BLaER1 treated with 17β-estradiol and CSF1 and Interleukin-3, amounts not matched to agents 10 nM and 100 nM (cell line): Measurements from ENCODE around the gene CGB1.
"Not testable (repeated sequence)": the region's sequence is repeated elsewhere in the genome, so short reads cannot be mapped to it uniquely, and the experiment has no call there.

Source experiments
- H3K27ac ChIP-seq, 11 experiments: shearing (Covaris generic); formaldehyde crosslinking; 2 replicates each; pipeline ENCODE4 v1.8.1; 2022
- H3K27me3 ChIP-seq, 11 experiments: shearing (Covaris generic); formaldehyde crosslinking; 2 replicates each; pipeline ENCODE4 v1.8.1; 2022
- H3K36me3 ChIP-seq, 11 experiments: shearing (Covaris generic); formaldehyde crosslinking; 2 replicates each; pipeline ENCODE4 v1.8.1; 2022
- H3K4me1 ChIP-seq, 10 experiments: shearing (Covaris generic); formaldehyde crosslinking; 2 replicates each; pipeline ENCODE4 v1.8.1; 2022
- H3K4me2 ChIP-seq, 11 experiments: shearing (Covaris generic); formaldehyde crosslinking; 2 replicates each; pipeline ENCODE4 v1.8.1; 2022
- H3K4me3 ChIP-seq, 10 experiments: shearing (Covaris generic); formaldehyde crosslinking; 2 replicates each; pipeline ENCODE4 v1.8.1; 2022
- H3K9ac ChIP-seq, 11 experiments: shearing (Covaris generic); formaldehyde crosslinking; 2 replicates each; pipeline ENCODE4 v1.8.1; 2022
- H3K9me3 ChIP-seq, 11 experiments: shearing (Covaris generic); formaldehyde crosslinking; replicated peaks in 1 of 11; 2 replicates each; pipeline ENCODE4 v1.8.1; 2022
- H4K20me1 ChIP-seq, 11 experiments: shearing (Covaris generic); formaldehyde crosslinking; 2 replicates each; pipeline ENCODE4 v1.8.1; 2022
- Cebpa-rat ChIP-seq, 11 experiments: shearing (Covaris generic); IDR thresholded peaks; 2 replicates each; pipeline ENCODE4 v1.8.1; 2022

Gene CGB1

GRCh38 chr19:49064029-49064629 lies 27.4 kb upstream of the CGB1 start:
- H3K4me1 ChIP-seq: peaks cover 0 to 8% (median 2%) of the 10 kb centered on the region in 10 experiments; a peak in 10 of 20 replicates
- peak overlapping the region in 8 of 11 experiments; percentile 11 to 52 (median 32); a peak in 8 of 22 replicates for H3K4me2 ChIP-seq
- no peak overlapping the region for H3K27ac ChIP-seq
- no peak overlapping the region for H3K9ac ChIP-seq
- H3K9me3 ChIP-seq: no peaks in the 10 kb centered on the region
- H3K36me3 ChIP-seq: no peaks in the 10 kb centered on the region
- peaks cover 90 to 100% (median 98%) of the 10 kb centered on the region in 11 experiments for H3K27me3 ChIP-seq
- no peak for TF ChIP-seq Cebpa-rat (IDR thresholded peaks at IDR 0.05)
- H3K4me3 ChIP-seq: peak overlapping the region in 1 of 10 experiments; percentile 38; a peak in 1 of 20 replicates
- peaks cover 0 to 17% (median 0%) of the 10 kb centered on the region in 11 experiments; a peak in 6 of 22 replicates for H4K20me1 ChIP-seq

- H4K20me1 ChIP-seq: peaks cover 0 to 34% (median 0%) of the 10 kb centered on the region in 11 experiments; a peak in 7 of 22 replicates
- peaks cover 100% of the 10 kb centered on the region in 11 experiments for H3K27me3 ChIP-seq
- no peak overlapping the region for H3K9ac ChIP-seq
- peaks cover 14 to 30% (median 21%) of the 10 kb centered on the region in 10 experiments for H3K4me1 ChIP-seq
- no peak overlapping the region for H3K27ac ChIP-seq
- peak overlapping the region in 1 of 11 experiments; percentile 35; a peak in 1 of 22 replicates for H3K4me2 ChIP-seq
- no peak overlapping the region for H3K4me3 ChIP-seq
- no peak for TF ChIP-seq Cebpa-rat (IDR thresholded peaks at IDR 0.05)
- no peaks in the 10 kb centered on the region for H3K36me3 ChIP-seq
- H3K9me3 ChIP-seq: no peaks in the 10 kb centered on the region
Measured at GRCh38 chr19:49061445-49061844, 24.8 kb upstream of the CGB1 start.

DNA sequence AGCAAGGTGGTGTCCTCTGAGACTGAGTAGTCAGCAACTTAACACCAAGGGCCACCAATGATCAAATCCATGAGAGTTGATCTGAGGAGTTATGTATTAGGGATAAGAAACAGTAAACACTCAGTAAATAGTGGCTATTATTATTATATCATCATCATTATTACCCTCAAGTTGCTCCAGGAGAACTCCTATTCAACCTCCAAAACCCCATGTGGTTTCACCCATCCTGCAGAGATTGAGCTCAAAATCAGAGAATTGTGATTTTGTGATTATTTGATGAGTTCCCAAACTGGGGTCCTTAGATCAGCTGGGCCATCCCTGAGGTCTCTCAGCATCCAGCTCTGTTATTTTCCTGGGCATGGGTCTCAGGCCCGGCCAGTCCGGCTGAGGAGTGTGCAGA lies 24.3 kb upstream of the CGB1 start:
- H4K20me1 ChIP-seq: peaks cover 0 to 34% (median 0%) of the 10 kb centered on the region in 11 experiments; a peak in 7 of 22 replicates
- H3K4me2 ChIP-seq: no peak overlapping the region
- H3K4me1 ChIP-seq: peaks cover 19 to 35% (median 26%) of the 10 kb centered on the region in 10 experiments
- H3K27me3 ChIP-seq: peaks cover 100% of the 10 kb centered on the region in 11 experiments
- no peak for TF ChIP-seq Cebpa-rat (IDR thresholded peaks at IDR 0.05)
- H3K27ac ChIP-seq: no peak overlapping the region
- H3K4me3 ChIP-seq: no peak overlapping the region
- H3K9me3 ChIP-seq: no peaks in the 10 kb centered on the region
- no peak overlapping the region for H3K9ac ChIP-seq
- no peaks in the 10 kb centered on the region for H3K36me3 ChIP-seq

- Histone ChIP-seq H3K4me2 (peak overlapping the region in 8 of 11 experiments; percentile 3 to 61 (median 34); a peak in 12 of 22 replicates), H3K36me3 (no peaks in the 10 kb centered on the region), H3K4me1 (peaks cover 19 to 33% (median 27%) of the 10 kb centered on the region in 10 experiments), H3K27ac (no peak overlapping the region), H3K9ac (no peak overlapping the region), H3K27me3 (peaks cover 89 to 94% (median 92%) of the 10 kb centered on the region in 11 experiments), H3K4me3 (no peak overlapping the region), H4K20me1 (peaks cover 0 to 32% (median 0%) of the 10 kb centered on the region in 11 experiments; a peak in 7 of 22 replicates), H3K9me3 (no peaks in the 10 kb centered on the region)
- no peak for TF ChIP-seq Cebpa-rat (IDR thresholded peaks at IDR 0.05)
Measured at GRCh38 chr19:49059053-49059452, 22.4 kb upstream of the CGB1 start.

DNA sequence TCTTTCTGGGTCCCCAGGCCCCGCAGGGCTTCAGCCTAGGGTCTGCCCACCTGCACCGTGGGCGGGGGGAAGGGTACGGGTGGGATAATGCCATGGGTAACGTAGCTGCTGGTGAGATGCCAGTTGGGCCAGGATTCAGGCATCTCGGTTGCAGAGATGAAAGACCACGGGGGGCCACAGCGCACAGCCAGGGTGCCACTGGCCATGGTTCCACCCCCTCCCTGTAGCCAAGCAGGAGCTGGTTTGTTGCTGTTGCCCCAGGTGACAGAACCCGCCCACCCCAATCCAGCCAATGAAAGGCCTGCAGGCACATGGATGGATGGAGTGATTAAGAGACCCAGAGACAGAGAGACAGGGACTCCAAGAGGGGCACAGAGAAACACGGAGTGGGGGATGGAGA lies 21.9 kb upstream of the CGB1 start:
- Histone ChIP-seq H3K4me1 (peaks cover 19 to 33% (median 27%) of the 10 kb centered on the region in 10 experiments), H3K4me3 (no peak overlapping the region), H3K27ac (no peak overlapping the region), H3K9ac (no peak overlapping the region), H4K20me1 (peaks cover 0 to 32% (median 0%) of the 10 kb centered on the region in 11 experiments; a peak in 6 of 22 replicates), H3K27me3 (peaks cover 84 to 89% (median 88%) of the 10 kb centered on the region in 11 experiments), H3K9me3 (no peaks in the 10 kb centered on the region), H3K36me3 (no peaks in the 10 kb centered on the region), H3K4me2 (peak overlapping the region in 8 of 11 experiments; percentile 3 to 61 (median 34); a peak in 11 of 22 replicates)
- no peak for TF ChIP-seq Cebpa-rat (IDR thresholded peaks at IDR 0.05)

GRCh38 chr19:49057636-49058234 lies 21.0 kb upstream of the CGB1 start, which contains the start of gene CGB7:
TSS of gene CGB7 (minus strand) at chr19:49057749. CDS start at chr19:49055375, 2,374 bp downstream.
- Histone ChIP-seq H3K4me1 (peaks cover 19 to 33% (median 27%) of the 10 kb centered on the region in 10 experiments), H3K27ac (no peak within 1 kb of the TSS), H3K9ac (peak within 1 kb of the TSS in 2 of 11 experiments; percentile 44 to 57; a peak in 5 of 22 replicates), H4K20me1 (peaks cover 0 to 32% (median 0%) of the 10 kb centered on the region in 11 experiments; a peak in 6 of 22 replicates), H3K4me2 (peak within 1 kb of the TSS; percentile 63 to 88 (median 82)), H3K36me3 (no peaks in the 10 kb centered on the region), H3K27me3 (peaks cover 76 to 81% (median 79%) of the 10 kb centered on the region in 11 experiments), H3K4me3 (peak within 1 kb of the TSS; percentile 33 to 63 (median 50); a peak in 17 of 20 replicates), H3K9me3 (no peaks in the 10 kb centered on the region)
- TF ChIP-seq Cebpa-rat (IDR thresholded peaks at IDR 0.05): no peak

- Histone ChIP-seq H3K9ac (peak overlapping the region in 1 of 11 experiments; percentile 44; a peak in 1 of 22 replicates), H3K4me2 (peak overlapping the region; percentile 63 to 88 (median 82)), H3K4me1 (peaks cover 19 to 33% (median 27%) of the 10 kb centered on the region in 10 experiments), H4K20me1 (peaks cover 0 to 32% (median 0%) of the 10 kb centered on the region in 11 experiments; a peak in 6 of 22 replicates), H3K27me3 (peaks cover 69 to 74% (median 72%) of the 10 kb centered on the region in 11 experiments), H3K4me3 (peak overlapping the region in 9 of 10 experiments; percentile 33 to 63 (median 51); a peak in 16 of 20 replicates)
- not testable (repeated sequence) for H3K9me3 ChIP-seq, H3K27ac ChIP-seq, H3K36me3 ChIP-seq
Measured at GRCh38 chr19:49056902-49057596, 20.4 kb upstream of the CGB1 start.

GRCh38 chr19:49056101-49056901 lies 19.6 kb upstream of the CGB1 start:
- H3K9ac ChIP-seq: peak overlapping the region in 7 of 11 experiments; percentile 5 to 57 (median 46); a peak in 8 of 22 replicates
- H4K20me1 ChIP-seq: peaks cover 0 to 32% (median 0%) of the 10 kb centered on the region in 11 experiments; a peak in 6 of 22 replicates
- H3K9me3 ChIP-seq: no peaks in the 10 kb centered on the region
- peaks cover 19 to 33% (median 27%) of the 10 kb centered on the region in 10 experiments for H3K4me1 ChIP-seq
- H3K27me3 ChIP-seq: peaks cover 61 to 66% (median 65%) of the 10 kb centered on the region in 11 experiments
- H3K36me3 ChIP-seq: no peaks in the 10 kb centered on the region
- H3K4me2 ChIP-seq: peak overlapping the region; percentile 63 to 88 (median 82)
- peak overlapping the region; percentile 33 to 63 (median 50); a peak in 18 of 20 replicates for H3K4me3 ChIP-seq
- H3K27ac ChIP-seq: no peak overlapping the region
- no peak for TF ChIP-seq Cebpa-rat (IDR thresholded peaks at IDR 0.05)

DNA sequence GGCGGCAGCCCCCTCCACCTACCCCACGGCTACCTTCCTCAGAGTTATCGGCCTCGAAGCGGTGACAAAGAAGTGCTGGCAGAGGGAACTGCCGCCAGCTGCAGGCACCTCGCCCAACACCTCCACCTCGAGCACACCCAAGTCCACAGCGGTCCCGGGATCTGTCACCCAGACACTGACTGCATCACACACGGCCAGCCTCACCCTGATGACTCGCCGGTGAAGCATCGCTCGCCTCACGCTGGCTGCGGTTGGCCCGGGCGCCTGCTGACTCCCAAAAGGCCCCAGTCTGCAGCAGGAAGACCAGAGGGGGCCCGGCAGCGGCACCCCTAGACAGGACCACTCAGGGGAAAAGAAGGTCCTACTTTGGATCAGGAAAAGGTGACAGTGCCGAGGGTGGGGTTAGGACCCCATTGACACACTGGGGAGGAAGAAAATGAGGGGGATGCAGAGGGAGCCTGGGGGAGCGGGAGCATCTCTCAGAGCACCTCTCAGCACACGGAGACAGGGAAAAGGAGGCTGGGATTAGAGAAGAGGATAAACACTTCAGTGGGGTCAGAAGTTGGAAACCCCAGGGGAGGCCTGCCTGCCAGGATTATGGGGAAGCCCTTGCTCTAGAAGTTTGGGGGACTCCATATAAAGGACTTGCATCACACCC lies 13.8 kb upstream of the CGB1 start:
- not testable (repeated sequence) for H3K36me3 ChIP-seq, H3K4me2 ChIP-seq, H4K20me1 ChIP-seq, H3K4me3 ChIP-seq, H3K9me3 ChIP-seq, H3K27ac ChIP-seq, H3K9ac ChIP-seq, H3K4me1 ChIP-seq
- H3K27me3 ChIP-seq: peaks cover 3 to 12% (median 7%) of the 10 kb centered on the region in 11 experiments

- H3K27me3 ChIP-seq, H4K20me1 ChIP-seq, H3K27ac ChIP-seq, H3K4me1 ChIP-seq, H3K9me3 ChIP-seq, H3K9ac ChIP-seq, H3K36me3 ChIP-seq, H3K4me3 ChIP-seq, H3K4me2 ChIP-seq: not testable (repeated sequence)
Measured at GRCh38 chr19:49049834-49050233, 13.1 kb upstream of the CGB1 start.

- H3K27ac ChIP-seq, H3K36me3 ChIP-seq, H3K4me3 ChIP-seq, H4K20me1 ChIP-seq, H3K4me1 ChIP-seq, H3K9me3 ChIP-seq, H3K27me3 ChIP-seq, H3K9ac ChIP-seq, H3K4me2 ChIP-seq: not testable (repeated sequence)
Measured at GRCh38 chr19:49049011-49049410, 12.3 kb upstream of the CGB1 start, which contains the start of gene CGB8. TSS of gene CGB8 (minus strand) at chr19:49049111. CDS start at chr19:49048739, 372 bp downstream.
